ENCODE measurements around the gene PARP3.

PARP3 gene

GRCh38 chr3:51968170-51968775 is 26.1 kb downstream of the PARP3 start:
- FAIRE-seq: no peak

GRCh38 chr3:51968883-51969678 is 26.9 kb downstream of the PARP3 start:
- FAIRE-seq: no peak

GRCh38 chr3:51969841-51970240 is 27.7 kb downstream of the PARP3 start:
- no peak for FAIRE-seq

- FAIRE-seq: no peak
Measured at GRCh38 chr3:51970606-51971300, 28.6 kb downstream of the PARP3 start.

GRCh38 chr3:51971350-51971749 is 29.2 kb downstream of the PARP3 start:
- FAIRE-seq: no peak

GRCh38 chr3:51974277-51974962 is 32.3 kb downstream of the PARP3 start:
- no peak for FAIRE-seq

GRCh38 chr3:51974963-51975851 is 33.0 kb downstream of the PARP3 start, which contains the start of gene ABHD14A:
TSS of gene ABHD14A (plus strand) at chr3:51975064. CDS start at chr3:51975136, 72 bp downstream.
- no peak for FAIRE-seq

- no peak for FAIRE-seq
Measured at GRCh38 chr3:51975852-51976549, 33.8 kb downstream of the PARP3 start.

GRCh38 chr3:51977446-51978142 is 35.4 kb downstream of the PARP3 start:
- no peak for FAIRE-seq

GRCh38 chr3:51978143-51978502 is 36.0 kb downstream of the PARP3 start:
- FAIRE-seq: no peak

- FAIRE-seq: no peak
Measured at GRCh38 chr3:51980253-51980652, 38.1 kb downstream of the PARP3 start.

GRCh38 chr3:51982352-51982837 is 40.2 kb downstream of the PARP3 start:
- FAIRE-seq: no peak

- FAIRE-seq: no peak
Measured at GRCh38 chr3:51982838-51983577, 40.8 kb downstream of the PARP3 start, which contains the start of gene ACY1. TSS of gene ACY1 (plus strand) at chr3:51983535. CDS start at chr3:51984065, 530 bp downstream.

- no peak for FAIRE-seq
Measured at GRCh38 chr3:51983578-51984268, 41.6 kb downstream of the PARP3 start.

- no peak for FAIRE-seq
Measured at GRCh38 chr3:51984269-51984647, 42.1 kb downstream of the PARP3 start.

- FAIRE-seq: no peak
Measured at GRCh38 chr3:51985063-51985462, 42.9 kb downstream of the PARP3 start.

- FAIRE-seq: no peak
Measured at GRCh38 chr3:51986010-51986947, 44.1 kb downstream of the PARP3 start.

GRCh38 chr3:51987568-51987967 is 45.4 kb downstream of the PARP3 start:
- FAIRE-seq: no peak
